PC-9 (cell line): ENCODE results near the gene CRACR2A. TPM values are rescaled to one million over a fixed set of nuclear protein-coding genes. Genes with fewer than 3 reads are reported as not detected.

Source experiments
- BruUV-seq: library from RNA; stranded (reverse); fragments of 400-500 nt; replicated peaks from 2 replicates; lab custom pipeline; 2021; lab: Mats Ljungman, UMichigan
- CTCF ChIA-PET: fragments of 300-600 bp; sonication (Branson Sonifier 250); formaldehyde crosslinking; loops from one replicate; lab custom pipeline; 2022; ENCODE audit warnings: antibody characterized with exemption; lab: Charles Lee
- POLR2A ChIA-PET: fragments of 300-600 bp; sonication (Branson Sonifier 250); formaldehyde crosslinking; loops from one replicate; lab custom pipeline; 2022; ENCODE audit warnings: antibody characterized with exemption; ENCODE audit not compliant: unreplicated experiment; lab: Charles Lee
- DNase-seq, 2 experiments: peaks; one replicate each; pipeline versions ENCODE4 v3.0.0 to v3.0.0-alpha.2; 2015 to 2022; ENCODE audit warnings: mixed read lengths in 1 of 2
- H2AFZ ChIP-seq: fragments of 200-600 bp; sonication (generic); 2 replicates; pipeline ENCODE4 v1.8.1; 2017; ENCODE audit warnings: antibody characterized with exemption
- H3F3A ChIP-seq: fragments of 200-600 bp; sonication (generic); 2 replicates; pipeline ENCODE4 v1.8.1; 2017; ENCODE audit warnings: antibody characterized with exemption, mild to moderate bottlenecking, low read depth; ENCODE audit not compliant: insufficient read depth
- H3K27ac ChIP-seq: fragments of 200-600 bp; sonication (generic); 2 replicates; pipeline ENCODE4 v1.6.1; 2016; ENCODE audit warnings: mixed run types
- H3K27me3 ChIP-seq: fragments of 200-600 bp; sonication (generic); 2 replicates; pipeline ENCODE4 v1.6.1; 2016; ENCODE audit warnings: low read depth, mixed run types; ENCODE audit not compliant: insufficient read depth
- H3K36me3 ChIP-seq: fragments of 200-600 bp; sonication (generic); 2 replicates; pipeline ENCODE4 v1.6.1; 2016; ENCODE audit warnings: low read depth, mixed run types
- H3K4me1 ChIP-seq: fragments of 200-600 bp; sonication (generic); replicated peaks from 2 replicates; pipeline ENCODE4 v1.6.1; 2016; ENCODE audit warnings: mixed run types; ENCODE audit not compliant: insufficient read depth
- H3K4me2 ChIP-seq: fragments of 200-600 bp; sonication (generic); 2 replicates; pipeline ENCODE4 v1.6.1; 2017; ENCODE audit warnings: mixed run types
- H3K4me3 ChIP-seq: fragments of 200-600 bp; sonication (generic); 2 replicates; pipeline ENCODE4 v1.6.1; 2016; ENCODE audit warnings: mixed run types
- H3K79me2 ChIP-seq: fragments of 200-600 bp; sonication (generic); 2 replicates; pipeline ENCODE4 v1.6.1; 2017; ENCODE audit warnings: low read depth, mixed run types
- H3K9me2 ChIP-seq: fragments of 200-600 bp; sonication (generic); 2 replicates; pipeline ENCODE4 v1.8.1; 2017; ENCODE audit warnings: mild to moderate bottlenecking; ENCODE audit not compliant: insufficient read depth
- H3K9me3 ChIP-seq: fragments of 200-600 bp; sonication (generic); 2 replicates; pipeline ENCODE4 v1.8.1; 2016; ENCODE audit warnings: low read depth; ENCODE audit not compliant: insufficient read depth
- H4K20me1 ChIP-seq: fragments of 200-600 bp; sonication (generic); 2 replicates; pipeline ENCODE4 v1.8.1; 2017; ENCODE audit not compliant: insufficient read depth
- EZH2 ChIP-seq: fragments of 200-600 bp; sonication (generic); IDR thresholded peaks from 2 replicates; pipeline ENCODE4 v1.8.0; 2017; ENCODE audit warnings: antibody characterized with exemption, low read depth
- intact Hi-C: fragments of 100-400 bp; cut with micrococcal nuclease; formaldehyde crosslinking; loops from one replicate; pipeline ENCODE4 v1.10.0; 2022; ENCODE audit not compliant: unreplicated experiment
- total RNA-seq: library from RNA; stranded (reverse); gene quantifications from 2 replicates; pipeline ENCODE4 v1.2.3, GENCODE V29; 2021
- TF ChIP-seq, protein P1 (sequence below): fragments of 200-600 bp; sonication (generic); conservative IDR thresholded peaks from 2 replicates; pipeline ENCODE4 v1.6.1; 2017; ENCODE audit warnings: mixed run types, antibody characterized with exemption, mild to moderate bottlenecking, moderate library complexity

The CRACR2A gene
- total RNA-seq, 1 experiment from 2014 or later, result not detected

DNA sequence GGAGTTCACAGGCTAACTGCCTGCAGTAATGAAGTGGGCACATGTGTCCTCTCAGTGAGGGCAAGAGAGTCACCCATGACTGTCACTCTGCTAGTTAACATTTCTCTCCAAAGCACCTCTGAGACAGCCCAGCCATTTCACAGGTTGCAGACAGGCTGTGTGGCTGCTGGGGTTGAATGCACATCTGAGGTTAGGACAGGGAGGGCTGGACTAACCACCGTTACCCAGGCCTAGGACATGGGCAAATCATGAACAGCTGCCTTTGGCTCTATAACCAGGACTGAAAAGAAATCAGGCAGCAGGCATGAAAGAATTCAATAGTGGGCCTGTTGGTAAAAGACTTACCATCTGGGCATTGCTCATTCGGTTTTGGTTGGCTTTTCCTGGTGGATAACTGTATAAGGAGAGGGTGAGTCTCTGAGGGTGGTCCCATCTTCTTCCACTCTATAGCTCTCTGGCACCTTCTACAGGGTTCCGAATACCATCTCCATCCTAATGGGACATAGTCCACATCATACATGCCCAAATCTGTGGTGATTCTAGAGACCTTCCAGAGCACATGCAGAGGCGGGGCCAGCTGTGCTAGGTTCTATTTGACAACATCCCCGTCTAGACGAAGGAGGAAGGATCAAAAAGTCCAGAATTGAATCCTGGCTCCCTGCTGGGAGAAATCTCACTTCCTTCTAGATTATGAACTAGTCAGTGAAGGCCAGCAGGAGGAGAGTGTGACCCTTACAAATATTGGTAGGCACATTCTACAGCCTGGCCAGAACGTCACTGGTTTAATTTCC lies 10.8 kb downstream of the CRACR2A start:
- BruUV-seq, result no TSS peak
- no peak overlapping the region for H2AFZ ChIP-seq
- no peaks in the 10 kb centered on the region for H3K36me3 ChIP-seq
- H3K79me2 ChIP-seq, result no peaks in the 10 kb centered on the region
- CTCF ChIA-PET, result no interaction called here
- no peak overlapping the region for H3K4me2 ChIP-seq
- no peak overlapping the region for H3K4me3 ChIP-seq
- H3K4me1 ChIP-seq, result no peaks in the 10 kb centered on the region
- H3K9me2 ChIP-seq, result no peaks in the 10 kb centered on the region
- TF ChIP-seq, protein P1, sequence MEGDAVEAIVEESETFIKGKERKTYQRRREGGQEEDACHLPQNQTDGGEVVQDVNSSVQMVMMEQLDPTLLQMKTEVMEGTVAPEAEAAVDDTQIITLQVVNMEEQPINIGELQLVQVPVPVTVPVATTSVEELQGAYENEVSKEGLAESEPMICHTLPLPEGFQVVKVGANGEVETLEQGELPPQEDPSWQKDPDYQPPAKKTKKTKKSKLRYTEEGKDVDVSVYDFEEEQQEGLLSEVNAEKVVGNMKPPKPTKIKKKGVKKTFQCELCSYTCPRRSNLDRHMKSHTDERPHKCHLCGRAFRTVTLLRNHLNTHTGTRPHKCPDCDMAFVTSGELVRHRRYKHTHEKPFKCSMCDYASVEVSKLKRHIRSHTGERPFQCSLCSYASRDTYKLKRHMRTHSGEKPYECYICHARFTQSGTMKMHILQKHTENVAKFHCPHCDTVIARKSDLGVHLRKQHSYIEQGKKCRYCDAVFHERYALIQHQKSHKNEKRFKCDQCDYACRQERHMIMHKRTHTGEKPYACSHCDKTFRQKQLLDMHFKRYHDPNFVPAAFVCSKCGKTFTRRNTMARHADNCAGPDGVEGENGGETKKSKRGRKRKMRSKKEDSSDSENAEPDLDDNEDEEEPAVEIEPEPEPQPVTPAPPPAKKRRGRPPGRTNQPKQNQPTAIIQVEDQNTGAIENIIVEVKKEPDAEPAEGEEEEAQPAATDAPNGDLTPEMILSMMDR, result no peak
- TF ChIP-seq EZH2, result no peak
- no peaks in the 10 kb centered on the region for H3K9me3 ChIP-seq
- POLR2A ChIA-PET, result no interaction called here
- H4K20me1 ChIP-seq, result no peaks in the 10 kb centered on the region
- no peaks in the 10 kb centered on the region for H3F3A ChIP-seq
- H3K27ac ChIP-seq, result no peak overlapping the region
- H3K27me3 ChIP-seq, result peaks cover 83% of the 10 kb centered on the region
- DNase-seq, result no peak
- intact Hi-C loops, result no loop called here

DNA sequence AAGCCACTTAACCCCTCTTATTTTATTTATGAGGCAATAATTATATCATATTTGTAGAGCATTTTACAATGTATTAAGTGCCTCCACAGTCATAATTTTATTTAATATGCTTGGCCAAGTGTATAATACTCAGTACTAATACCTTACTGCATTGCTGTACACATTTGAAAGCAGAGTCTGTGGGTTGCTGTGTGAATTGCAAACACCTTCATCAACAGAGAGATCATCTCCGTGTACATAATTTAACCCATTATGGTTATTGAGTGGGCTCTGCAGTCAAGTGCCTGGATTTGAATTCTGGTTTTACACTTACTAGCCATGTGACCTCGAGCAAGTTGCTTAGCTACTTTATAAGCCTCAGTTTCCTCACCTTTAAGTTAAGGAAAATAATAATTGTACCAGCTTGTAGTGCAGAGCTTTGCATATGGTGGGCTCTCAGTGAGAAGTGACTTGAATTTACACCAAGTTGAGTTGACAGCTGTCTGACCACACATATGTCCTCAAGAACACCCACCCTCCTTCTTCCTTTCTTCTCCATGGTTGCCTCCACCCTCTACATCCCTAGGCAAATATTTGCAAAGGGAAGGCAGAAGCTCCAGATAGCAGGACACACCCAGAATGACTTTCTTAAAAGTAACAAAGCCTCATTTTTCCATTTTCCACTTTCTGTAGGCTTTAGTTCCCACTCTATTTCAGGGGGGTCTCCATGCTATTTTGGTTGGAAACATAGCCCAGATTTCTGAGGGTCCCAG lies 12.3 kb downstream of the CRACR2A start:
- Histone ChIP-seq H3K9me2 (no peaks in the 10 kb centered on the region), H3K79me2 (no peaks in the 10 kb centered on the region), H3K27me3 (peaks cover 82% of the 10 kb centered on the region), H3K4me3 (no peak overlapping the region), H3K4me2 (no peak overlapping the region), H4K20me1 (no peaks in the 10 kb centered on the region), H3K4me1 (no peaks in the 10 kb centered on the region), H3K27ac (no peak overlapping the region), H2AFZ (no peak overlapping the region), H3K9me3 (no peaks in the 10 kb centered on the region), H3K36me3 (no peaks in the 10 kb centered on the region), H3F3A (no peaks in the 10 kb centered on the region)
- ChIA-PET CTCF (no interaction called here), POLR2A (no interaction called here)
- DNase-seq, result no peak
- no TSS peak for BruUV-seq
- intact Hi-C loops, result no loop called here
- TF ChIP-seq EZH2, result no peak
- TF ChIP-seq, protein P1, result no peak

DNA sequence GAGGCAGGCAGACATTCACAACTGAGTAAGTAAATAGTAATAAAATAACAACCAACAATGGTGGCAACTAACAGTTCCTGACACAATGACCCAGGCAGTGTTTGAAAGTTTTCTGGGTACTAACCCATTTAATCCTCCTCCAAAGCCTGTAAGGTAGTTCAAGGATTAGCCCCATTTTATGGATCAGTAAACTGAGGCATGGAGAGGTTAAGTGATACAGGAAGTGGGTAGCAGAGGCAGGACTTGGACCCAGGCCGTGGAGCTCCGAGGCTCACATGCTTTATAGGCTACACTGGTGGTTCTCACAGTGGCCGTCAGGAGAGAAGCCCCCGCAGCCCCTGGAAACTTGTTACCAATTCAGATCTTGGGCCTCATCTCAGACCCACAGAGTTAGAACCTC lies 17.5 kb downstream of the CRACR2A start:
- DNase-seq, result no peak
- Histone ChIP-seq H3K4me3 (no peak overlapping the region), H3K27me3 (peaks cover 80% of the 10 kb centered on the region), H2AFZ (no peak overlapping the region), H3K4me2 (no peak overlapping the region), H3K27ac (no peak overlapping the region), H3F3A (no peaks in the 10 kb centered on the region), H3K79me2 (no peaks in the 10 kb centered on the region), H3K36me3 (no peaks in the 10 kb centered on the region), H3K9me3 (no peaks in the 10 kb centered on the region), H4K20me1 (no peaks in the 10 kb centered on the region), H3K9me2 (no peaks in the 10 kb centered on the region), H3K4me1 (no peaks in the 10 kb centered on the region)
- CTCF ChIA-PET, result no interaction called here
- intact Hi-C loops, result no loop called here
- TF ChIP-seq EZH2, result no peak
- TF ChIP-seq, protein P1, result no peak
- BruUV-seq, result no TSS peak
- POLR2A ChIA-PET, result no interaction called here
